ENCODE measurements around the gene LMOD2. TPM values are rescaled to one million over a fixed set of nuclear protein-coding genes. Genes with fewer than 3 reads are reported as not detected.

Gene LMOD2
- total RNA-seq, 1 experiment from 2014 or later: not detected

GRCh38 chr7:123711832-123712293, 56.2 kb downstream of the LMOD2 start:
- BruUV-seq (replicated peaks): no TSS peak
- H3K9ac ChIP-seq (ENCODE audit: low read length): no peak overlapping the region
- H3K27ac ChIP-seq (ENCODE audit: low read length): no peak overlapping the region
- H3K27me3 ChIP-seq (ENCODE audit: low read length): no peaks in the 10 kb centered on the region
- H3K4me1 ChIP-seq (ENCODE audit: insufficient read depth, low read length): peaks cover 17% of the 10 kb centered on the region
- H3K4me2 ChIP-seq (ENCODE audit: low read length): no peak overlapping the region
- no peaks in the 10 kb centered on the region for H3F3A ChIP-seq (ENCODE audit: low read length, unreplicated experiment)
- peaks cover 25% of the 10 kb centered on the region for H3K79me2 ChIP-seq (ENCODE audit: low read length)
- ATAC-seq (no peak), DNase-seq (no peak)
- H3K9me2 ChIP-seq (replicated peaks; ENCODE audit: low read length): no peaks in the 10 kb centered on the region
- H2AFZ ChIP-seq (ENCODE audit: low read length): no peak overlapping the region
- TF ChIP-seq EZH2 (IDR thresholded peaks at IDR 0.05; ENCODE audit: low read length, unreplicated experiment) (no peak), CTCF (conservative IDR thresholded peaks at IDR 0.05; ENCODE audit: low read depth, low read length) (no peak), EZH2phosphoT487 (IDR thresholded peaks at IDR 0.05; ENCODE audit: borderline replicate concordance, low read length) (no peak)
- H3K4me3 ChIP-seq (ENCODE audit: low read length): no peak overlapping the region
- CTCF ChIA-PET: no interaction called here
- no peaks in the 10 kb centered on the region for H4K20me1 ChIP-seq (ENCODE audit: low read length)
- peaks cover 7% of the 10 kb centered on the region; the same call in 1 of the 2 replicates for H3K36me3 ChIP-seq (ENCODE audit: low read depth, low read length)
- POLR2A ChIA-PET (ENCODE audit: unreplicated experiment): no interaction called here
- no peaks in the 10 kb centered on the region for H3K9me3 ChIP-seq (ENCODE audit: low read length)
- intact Hi-C loops (cut with micrococcal nuclease): loop anchor here (5.0 kb wide), 1 partner anchor 35 kb away; the partner anchor contains the start of gene WASL

DNA sequence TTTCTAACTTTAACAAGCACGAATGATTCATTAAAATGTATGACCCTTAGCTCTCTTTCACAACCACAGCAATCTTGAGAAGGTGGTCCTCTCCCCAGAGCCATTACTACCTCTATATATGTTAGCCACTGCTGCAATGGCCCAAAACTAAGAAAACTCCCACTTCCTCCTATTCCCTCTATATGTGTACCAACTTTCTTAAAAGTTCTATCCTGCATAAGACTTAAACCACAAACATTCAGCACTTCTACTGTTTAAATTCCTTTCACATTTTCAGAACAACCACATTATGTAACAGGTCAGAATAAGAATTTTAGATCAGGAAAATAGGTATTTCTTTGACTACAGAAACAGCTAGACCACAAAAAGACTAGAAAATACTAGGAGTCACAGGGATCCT, 57.0 kb downstream of the LMOD2 start:
- TF ChIP-seq EZH2phosphoT487 (IDR thresholded peaks at IDR 0.05; ENCODE audit: borderline replicate concordance, low read length) (no peak), CTCF (conservative IDR thresholded peaks at IDR 0.05; ENCODE audit: low read depth, low read length) (no peak), EZH2 (IDR thresholded peaks at IDR 0.05; ENCODE audit: low read length, unreplicated experiment) (no peak)
- Histone ChIP-seq H3K27ac (ENCODE audit: low read length) (no peak overlapping the region), H3F3A (ENCODE audit: low read length, unreplicated experiment) (no peaks in the 10 kb centered on the region), H3K79me2 (ENCODE audit: low read length) (peaks cover 29% of the 10 kb centered on the region), H3K9ac (ENCODE audit: low read length) (no peak overlapping the region), H4K20me1 (ENCODE audit: low read length) (no peaks in the 10 kb centered on the region), H3K4me3 (ENCODE audit: low read length) (no peak overlapping the region), H2AFZ (ENCODE audit: low read length) (no peak overlapping the region), H3K27me3 (ENCODE audit: low read length) (no peaks in the 10 kb centered on the region), H3K36me3 (ENCODE audit: low read depth, low read length) (peaks cover 5% of the 10 kb centered on the region; the same call in 1 of the 2 replicates), H3K9me3 (ENCODE audit: low read length) (no peaks in the 10 kb centered on the region), H3K9me2 (replicated peaks; ENCODE audit: low read length) (no peaks in the 10 kb centered on the region), H3K4me1 (ENCODE audit: insufficient read depth, low read length) (peaks cover 17% of the 10 kb centered on the region), H3K4me2 (ENCODE audit: low read length) (no peak overlapping the region)
- CTCF ChIA-PET: no interaction called here
- ATAC-seq (no peak), DNase-seq (no peak)
- POLR2A ChIA-PET (ENCODE audit: unreplicated experiment): no interaction called here
- intact Hi-C loops (cut with micrococcal nuclease): loop anchor here (5.0 kb wide), 1 partner anchor 35 kb away; the partner anchor contains the start of gene WASL
- BruUV-seq (replicated peaks): no TSS peak

Other genes starting within 250 kb of the LMOD2 start
- 0.04 and 0.06 TPM in 2 replicates for gene IQUB, start 121.3 kb upstream of the LMOD2 start, total RNA-seq (2014; rRNA removed)
- gene NDUFA5, start 98.0 kb upstream of the LMOD2 start, total RNA-seq (2014; rRNA removed): 42.7 and 46.9 TPM in 2 replicates
- gene ASB15, start 54.0 kb upstream of the LMOD2 start, total RNA-seq (2014; rRNA removed): not detected in 2 replicates
- 8.5 and 10.9 TPM in 2 replicates for gene WASL, start 93.1 kb downstream of the LMOD2 start, total RNA-seq (2014; rRNA removed)
- 0.26 and 0.98 TPM in 2 replicates for gene HYAL4, start 189.3 kb downstream of the LMOD2 start, total RNA-seq (2014; rRNA removed)